ENCODE data around the gene CEP170. TPM values are rescaled to one million over a fixed set of nuclear protein-coding genes. Genes with fewer than 3 reads are reported as not detected.

Gene CEP170
- total RNA-seq, 1 donor from 2014 or later: 164 TPM

- H3K4me1 ChIP-seq (ENCODE audit: insufficient read depth, low read length): peaks cover 15% of the 10 kb centered on the region
- Mint-ChIP-seq H3K4me3 (ENCODE audit: unreplicated experiment) (no peak overlapping the region), H3K9me3 (ENCODE audit: unreplicated experiment) (no peaks in the 10 kb centered on the region), H3K27ac (ENCODE audit: unreplicated experiment) (peak overlapping the region; percentile 95), H3K27me3 (ENCODE audit: low read depth, unreplicated experiment) (no peaks in the 10 kb centered on the region), H3K4me1 (ENCODE audit: low read depth, unreplicated experiment) (peaks cover 36% of the 10 kb centered on the region), H3K36me3 (ENCODE audit: low read depth, unreplicated experiment) (peaks cover 19% of the 10 kb centered on the region)
- H3K9me3 ChIP-seq (ENCODE audit: insufficient read depth, low read depth, low read length): no peaks in the 10 kb centered on the region
- peak overlapping the region; percentile 75 for H3K27ac ChIP-seq (ENCODE audit: low read depth, low read length)
- H3K9ac ChIP-seq (ENCODE audit: low read length): peak overlapping the region; percentile 44
- H3K79me2 ChIP-seq (ENCODE audit: insufficient read depth, low read length): peaks cover 40% of the 10 kb centered on the region
- no peak overlapping the region for H2AFZ ChIP-seq (ENCODE audit: low read depth, low read length)
- H3K27me3 ChIP-seq (ENCODE audit: insufficient read depth, low read length): no peaks in the 10 kb centered on the region
- peaks cover 10% of the 10 kb centered on the region for H3K36me3 ChIP-seq (ENCODE audit: insufficient read depth, low read length)
- no peak for TF ChIP-seq CTCF (IDR thresholded peaks at IDR 0.05; ENCODE audit: insufficient read depth, low read depth, low read length)
- TF ChIP-seq EZH2 (IDR thresholded peaks at IDR 0.05; ENCODE audit: insufficient read depth, low read length): no peak
- no peak overlapping the region for H3K4me3 ChIP-seq (ENCODE audit: insufficient read depth, low read depth, low read length)
- peak overlapping the region; percentile 32 for H3K4me2 ChIP-seq (ENCODE audit: low read length)
- DNase-seq (ENCODE audit: low read depth): peak; percentile 73
- H4K20me1 ChIP-seq (ENCODE audit: insufficient read depth, low read length): no peaks in the 10 kb centered on the region
- peak; percentile 93 for FAIRE-seq
These were observed 39.6 kb upstream of the CEP170 start for GRCh38 chr1:243294723-243295121.

GRCh38 chr1:243293941-243294722 lies 39.1 kb upstream of the CEP170 start:
- H3K79me2 ChIP-seq (ENCODE audit: insufficient read depth, low read length): peaks cover 46% of the 10 kb centered on the region
- H3K9ac ChIP-seq (ENCODE audit: low read length): peak overlapping the region; percentile 44
- H2AFZ ChIP-seq (ENCODE audit: low read depth, low read length): no peak overlapping the region
- peak overlapping the region; percentile 75 for H3K27ac ChIP-seq (ENCODE audit: low read depth, low read length)
- H4K20me1 ChIP-seq (ENCODE audit: insufficient read depth, low read length): no peaks in the 10 kb centered on the region
- no peak overlapping the region for H3K4me3 ChIP-seq (ENCODE audit: insufficient read depth, low read depth, low read length)
- DNase-seq (ENCODE audit: low read depth): no peak
- H3K36me3 ChIP-seq (ENCODE audit: insufficient read depth, low read length): peaks cover 12% of the 10 kb centered on the region
- Mint-ChIP-seq H3K27ac (ENCODE audit: unreplicated experiment) (peak overlapping the region; percentile 95), H3K9me3 (ENCODE audit: unreplicated experiment) (no peaks in the 10 kb centered on the region), H3K4me1 (ENCODE audit: low read depth, unreplicated experiment) (peaks cover 36% of the 10 kb centered on the region), H3K36me3 (ENCODE audit: low read depth, unreplicated experiment) (peaks cover 21% of the 10 kb centered on the region), H3K4me3 (ENCODE audit: unreplicated experiment) (no peak overlapping the region), H3K27me3 (ENCODE audit: low read depth, unreplicated experiment) (no peaks in the 10 kb centered on the region)
- H3K9me3 ChIP-seq (ENCODE audit: insufficient read depth, low read depth, low read length): no peaks in the 10 kb centered on the region
- TF ChIP-seq CTCF (IDR thresholded peaks at IDR 0.05; ENCODE audit: insufficient read depth, low read depth, low read length): no peak
- no peak for TF ChIP-seq EZH2 (IDR thresholded peaks at IDR 0.05; ENCODE audit: insufficient read depth, low read length)
- FAIRE-seq: no peak
- peaks cover 15% of the 10 kb centered on the region for H3K4me1 ChIP-seq (ENCODE audit: insufficient read depth, low read length)
- H3K27me3 ChIP-seq (ENCODE audit: insufficient read depth, low read length): no peaks in the 10 kb centered on the region
- peak overlapping the region; percentile 32 for H3K4me2 ChIP-seq (ENCODE audit: low read length)

GRCh38 chr1:243292117-243292516 lies 37.0 kb upstream of the CEP170 start:
- DNase-seq (ENCODE audit: low read depth): no peak
- no peak overlapping the region for H3K4me3 ChIP-seq (ENCODE audit: insufficient read depth, low read depth, low read length)
- FAIRE-seq: no peak
- H3K27me3 Mint-ChIP-seq (ENCODE audit: low read depth, unreplicated experiment): no peaks in the 10 kb centered on the region
- peaks cover 8% of the 10 kb centered on the region for H3K36me3 ChIP-seq (ENCODE audit: insufficient read depth, low read length)
- H3K9me3 Mint-ChIP-seq (ENCODE audit: unreplicated experiment): no peaks in the 10 kb centered on the region
- H3K4me2 ChIP-seq (ENCODE audit: low read length): no peak overlapping the region
- H3K4me3 Mint-ChIP-seq (ENCODE audit: unreplicated experiment): no peak overlapping the region
- no peak overlapping the region for H3K27ac ChIP-seq (ENCODE audit: low read depth, low read length)
- no peaks in the 10 kb centered on the region for H4K20me1 ChIP-seq (ENCODE audit: insufficient read depth, low read length)
- H3K9ac ChIP-seq (ENCODE audit: low read length): no peak overlapping the region
- no peak for TF ChIP-seq EZH2 (IDR thresholded peaks at IDR 0.05; ENCODE audit: insufficient read depth, low read length)
- TF ChIP-seq CTCF (IDR thresholded peaks at IDR 0.05; ENCODE audit: insufficient read depth, low read depth, low read length): no peak
- H3K27me3 ChIP-seq (ENCODE audit: insufficient read depth, low read length): no peaks in the 10 kb centered on the region
- peaks cover 46% of the 10 kb centered on the region for H3K79me2 ChIP-seq (ENCODE audit: insufficient read depth, low read length)
- H3K36me3 Mint-ChIP-seq (ENCODE audit: low read depth, unreplicated experiment): peaks cover 15% of the 10 kb centered on the region
- H3K4me1 Mint-ChIP-seq (ENCODE audit: low read depth, unreplicated experiment): peaks cover 46% of the 10 kb centered on the region
- H3K27ac Mint-ChIP-seq (ENCODE audit: unreplicated experiment): no peak overlapping the region
- peaks cover 29% of the 10 kb centered on the region for H3K4me1 ChIP-seq (ENCODE audit: insufficient read depth, low read length)
- no peak overlapping the region for H2AFZ ChIP-seq (ENCODE audit: low read depth, low read length)
- H3K9me3 ChIP-seq (ENCODE audit: insufficient read depth, low read depth, low read length): no peaks in the 10 kb centered on the region

Data from astrocyte (in vitro differentiated cells and primary cell).